ENCODE data around the gene DDX4.
"Not testable (repeated sequence)": the region's sequence is repeated elsewhere in the genome, so short reads cannot be mapped to it uniquely, and the experiment has no call there.

The DDX4 gene

DNA sequence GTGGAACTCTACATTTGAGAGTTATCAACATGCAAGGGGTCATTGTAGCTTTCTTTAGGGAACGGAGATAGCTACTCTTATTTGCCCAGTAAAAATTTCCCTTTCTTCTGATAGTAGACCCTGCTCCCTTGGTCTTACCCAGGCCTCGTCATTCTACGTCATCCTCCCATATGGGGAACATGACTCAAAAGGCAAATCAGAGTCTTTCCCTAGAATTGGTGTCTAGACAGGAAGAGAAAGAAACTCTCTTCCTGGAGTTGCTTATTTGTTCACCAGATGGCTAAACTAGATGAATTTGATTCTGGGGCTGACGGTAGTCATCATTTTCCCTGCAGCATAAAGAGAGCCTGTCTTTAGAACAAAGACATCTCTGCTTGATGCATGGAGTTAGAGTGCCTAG, 13.6 kb upstream of the DDX4 start:
- no peak for DNase-seq (ENCODE audit: low read depth, low spot score)

DNA sequence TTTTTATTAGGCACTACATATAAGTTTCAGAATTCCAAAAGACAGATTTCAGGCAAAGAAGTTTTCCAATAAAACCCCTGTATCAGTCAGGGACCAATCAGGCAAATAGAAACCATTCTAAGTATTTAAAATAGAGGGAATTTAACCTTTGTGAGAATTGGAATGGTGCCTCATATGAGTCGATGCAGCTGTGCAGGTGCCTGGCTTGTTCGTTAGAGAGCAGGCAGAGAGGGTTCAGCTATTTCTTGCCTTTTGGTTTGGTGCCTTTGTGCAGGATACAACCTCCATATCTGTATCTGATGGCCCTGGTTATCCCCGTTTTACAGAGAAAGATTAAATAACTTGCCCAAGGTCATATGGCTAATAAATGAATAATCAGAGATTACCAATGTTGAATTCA, 6.0 kb upstream of the DDX4 start:
- DNase-seq (ENCODE audit: low read depth, low spot score) = no peak

- DNase-seq (ENCODE audit: low read depth, low spot score) = no peak
These were observed 5.3 kb upstream of the DDX4 start for GRCh38 chr5:55732585-55732984.

- DNase-seq (ENCODE audit: low read depth, low spot score) = no peak
These were observed 3.2 kb upstream of the DDX4 start for GRCh38 chr5:55734658-55735057.

GRCh38 chr5:55742778-55743177, 4.9 kb downstream of the DDX4 start:
- no peak for DNase-seq (ENCODE audit: low read depth, low spot score)

DNA sequence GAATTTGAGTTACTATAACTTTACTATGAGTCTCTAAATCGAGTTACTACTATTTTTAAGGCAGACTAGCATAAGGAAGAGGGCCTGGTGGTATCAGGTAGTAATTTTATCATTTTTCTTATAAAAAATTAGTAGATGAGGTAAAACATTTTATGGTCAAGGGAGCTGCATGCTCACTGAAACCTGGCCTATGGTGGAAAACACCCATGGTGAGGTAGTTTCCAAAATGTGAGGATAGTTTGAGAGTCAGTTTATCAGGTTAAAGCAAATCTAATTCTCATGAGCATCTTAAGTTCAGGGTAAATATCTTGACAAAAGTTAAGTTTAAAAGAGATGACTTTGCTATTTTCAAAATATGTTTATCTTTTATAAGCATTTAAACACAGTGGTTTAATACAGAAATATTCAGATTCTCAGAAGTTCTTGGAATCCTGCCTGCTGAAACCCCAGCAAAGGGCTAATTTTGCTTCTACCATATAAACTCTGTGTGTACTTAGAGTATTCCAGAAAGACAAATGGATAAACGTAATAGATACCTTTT, 10.0 kb downstream of the DDX4 start:
- no peak for DNase-seq (ENCODE audit: low read depth, low spot score)

DNA sequence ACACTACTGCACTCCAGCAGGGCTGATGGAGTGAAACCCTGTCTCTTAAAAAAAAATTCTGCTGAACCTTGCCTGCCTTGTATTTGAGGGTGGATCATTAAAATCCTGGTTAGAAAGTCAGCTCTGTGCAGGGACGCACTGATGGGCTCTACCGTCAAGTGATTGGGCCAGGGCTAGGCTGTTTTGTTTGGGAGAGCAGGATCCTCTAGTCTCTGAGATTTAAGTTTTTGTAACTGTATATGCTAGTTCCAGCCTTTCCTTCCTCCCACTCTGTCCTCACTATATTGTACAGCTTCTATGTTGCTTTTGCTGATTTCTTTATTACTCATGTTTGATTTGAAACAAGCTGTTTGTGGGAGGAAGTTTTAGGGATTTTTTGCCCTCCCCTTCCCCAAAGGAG, 11.5 kb downstream of the DDX4 start:
- no peak for DNase-seq (ENCODE audit: low read depth, low spot score)

- DNase-seq (ENCODE audit: low read depth, low spot score) = no peak
These were observed 12.2 kb downstream of the DDX4 start for GRCh38 chr5:55750063-55750462.

GRCh38 chr5:55750499-55750898, 12.6 kb downstream of the DDX4 start:
- DNase-seq (ENCODE audit: low read depth, low spot score) = no peak

DNA sequence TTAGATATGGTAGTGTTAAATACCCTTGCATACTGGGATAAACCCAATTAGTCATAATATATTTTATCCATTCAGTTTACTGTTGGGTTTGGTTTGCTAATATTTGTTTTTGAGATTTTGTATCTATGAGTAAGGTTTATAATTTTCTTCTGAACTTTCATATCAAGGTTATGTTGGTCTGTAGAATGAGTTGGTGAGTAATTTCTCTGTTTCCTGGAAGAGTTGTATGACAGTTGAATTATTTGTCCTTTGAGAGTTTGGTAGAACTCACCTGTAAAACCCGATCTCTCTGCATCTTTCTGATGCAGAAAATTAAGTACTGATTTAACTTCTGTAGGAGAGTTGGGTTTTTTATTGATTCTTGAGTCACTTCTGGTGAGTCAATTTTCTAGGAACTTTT, 20.4 kb downstream of the DDX4 start:
- DNase-seq (ENCODE audit: low read depth, low spot score) = no peak

DNA sequence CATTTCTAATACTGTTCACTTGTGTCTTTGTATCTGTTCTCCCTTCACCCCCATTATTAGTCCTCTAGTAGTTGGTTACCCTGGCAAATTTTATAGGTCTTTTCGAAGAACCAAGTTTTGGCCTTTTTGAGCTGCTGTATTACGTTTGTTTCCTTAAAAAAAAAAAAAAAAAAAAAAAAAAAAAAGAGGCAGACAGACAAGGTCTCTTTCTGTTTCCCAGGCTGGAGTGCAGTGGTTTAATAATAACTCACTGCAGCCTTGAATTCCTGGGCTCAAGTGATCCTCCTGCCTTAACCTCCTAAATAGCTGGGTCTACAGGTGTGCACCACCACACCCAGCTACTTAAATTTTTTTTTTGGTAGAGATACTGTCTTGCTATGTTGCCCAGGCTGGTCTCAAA, 20.9 kb downstream of the DDX4 start:
- DNase-seq (ENCODE audit: low read depth, low spot score) = no peak

DNA sequence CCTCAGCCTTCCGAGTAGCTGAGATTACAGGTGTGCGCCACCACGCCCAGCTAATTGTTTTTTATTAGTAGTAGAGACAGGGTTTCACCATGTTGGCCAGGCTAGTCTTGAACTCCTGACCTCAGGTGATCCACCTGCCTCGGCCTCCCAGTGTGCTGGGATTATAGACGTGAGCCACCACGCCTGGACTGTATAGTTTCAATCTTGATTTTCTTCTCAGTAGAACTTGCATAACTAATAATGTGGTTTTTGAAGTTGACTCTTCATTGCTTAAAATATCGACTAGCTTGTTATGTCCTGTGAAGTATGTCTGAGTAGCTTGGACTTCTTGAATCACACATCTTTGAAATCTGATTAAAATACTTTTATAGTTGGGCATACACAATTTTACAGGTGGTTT, 23.9 kb downstream of the DDX4 start:
- not testable (repeated sequence) for DNase-seq (ENCODE audit: low read depth, low spot score)

- no peak for DNase-seq (ENCODE audit: low read depth, low spot score)
These were observed 26.0 kb downstream of the DDX4 start for GRCh38 chr5:55763746-55764420.

GRCh38 chr5:55768279-55768678, 30.4 kb downstream of the DDX4 start:
- DNase-seq (ENCODE audit: low read depth, low spot score) = no peak

GRCh38 chr5:55771175-55771655, 33.4 kb downstream of the DDX4 start:
- DNase-seq (ENCODE audit: low read depth, low spot score) = no peak

DNA sequence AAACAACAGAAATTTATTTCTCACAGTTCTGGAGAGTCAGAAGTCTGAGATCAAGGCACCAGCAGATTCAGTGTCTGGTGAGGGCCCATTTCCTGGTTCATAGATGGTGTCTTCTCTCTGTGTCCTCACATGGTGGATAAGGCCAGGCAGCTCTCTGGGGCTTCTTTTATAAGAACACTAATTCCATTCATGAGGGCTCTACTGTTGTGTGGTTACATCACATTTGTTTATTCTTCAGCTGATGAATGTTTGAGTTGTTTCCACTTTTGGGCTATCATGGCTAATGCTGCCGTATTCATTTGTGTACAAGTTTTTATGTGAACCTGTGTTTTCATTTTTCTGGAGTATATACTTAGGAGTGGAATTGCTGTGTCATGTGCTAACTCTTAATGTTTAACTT, 35.2 kb downstream of the DDX4 start:
- DNase-seq (ENCODE audit: low read depth, low spot score) = no peak

DNA sequence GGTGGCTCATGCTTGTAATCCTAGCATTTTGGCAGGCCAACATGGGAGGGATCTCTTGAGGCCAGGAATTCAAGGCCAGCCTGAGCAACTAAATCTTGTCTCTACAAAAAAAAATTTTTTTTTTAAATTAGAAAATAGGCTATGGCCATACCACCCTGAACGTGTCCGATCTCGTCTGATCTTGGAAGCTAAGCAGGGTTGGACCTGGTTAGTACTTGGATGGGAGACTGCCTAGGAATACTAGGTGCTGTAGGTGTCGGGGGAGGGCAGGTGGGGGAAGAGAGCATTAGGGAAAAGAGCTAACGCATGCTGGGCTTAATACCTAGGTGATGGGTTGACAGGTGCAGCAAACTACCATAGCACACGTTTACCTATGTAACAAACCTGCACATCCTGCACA, 39.5 kb downstream of the DDX4 start:
- DNase-seq (ENCODE audit: low read depth, low spot score) = no peak

GRCh38 chr5:55800924-55801323, 63.1 kb downstream of the DDX4 start:
- DNase-seq (ENCODE audit: low read depth, low spot score) = no peak

- not testable (repeated sequence) for DNase-seq (ENCODE audit: low read depth, low spot score)
These were observed 71.0 kb downstream of the DDX4 start for GRCh38 chr5:55808814-55809213.

- not testable (repeated sequence) for DNase-seq (ENCODE audit: low read depth, low spot score)
These were observed 78.1 kb downstream of the DDX4 start for GRCh38 chr5:55815939-55816338.

GRCh38 chr5:55816342-55816741, 78.5 kb downstream of the DDX4 start:
- peak; percentile 67 for DNase-seq (ENCODE audit: low read depth, low spot score)

- no peak for DNase-seq (ENCODE audit: low read depth, low spot score)
These were observed 79.2 kb downstream of the DDX4 start for GRCh38 chr5:55817030-55817429.

- DNase-seq (ENCODE audit: low read depth, low spot score) = peak; percentile 39
These were observed 82.6 kb downstream of the DDX4 start for GRCh38 chr5:55820488-55820887.

All from astrocyte of the hippocampus (primary cell).